ENCODE data around the gene CCM2.
A peak's percentile ranks its signal among the peaks of the same experiment; 100 is the strongest.
"Not testable (repeated sequence)": the region's sequence is repeated elsewhere in the genome, so short reads cannot be mapped to it uniquely, and the experiment has no call there.

Gene CCM2

DNA sequence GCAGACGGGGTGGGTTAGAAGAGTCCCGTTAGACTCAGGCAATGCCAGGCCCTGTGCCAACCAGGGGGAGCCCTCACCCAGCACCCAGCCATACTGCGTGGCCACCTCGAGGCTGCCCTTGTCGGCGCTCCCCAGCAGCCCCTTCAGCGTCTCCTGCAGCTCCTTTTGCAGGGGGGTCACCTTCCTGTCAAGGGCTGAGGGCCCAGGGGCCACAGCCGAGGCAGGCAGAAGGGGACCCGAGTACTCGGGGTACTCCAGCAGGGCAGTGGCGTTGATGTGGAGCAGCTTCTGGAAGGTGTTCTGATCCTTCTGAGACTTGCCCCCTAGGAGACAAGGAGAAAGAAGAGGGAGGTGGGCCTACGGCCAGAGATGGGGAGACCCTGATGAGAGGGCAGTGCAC lies 101.7 kb downstream of the CCM2 start:
- DNase-seq (ENCODE audit: low spot score) = no peak

GRCh38 chr7:45102785-45103712 lies 103.0 kb downstream of the CCM2 start:
- no peak for DNase-seq (ENCODE audit: low spot score)

DNA sequence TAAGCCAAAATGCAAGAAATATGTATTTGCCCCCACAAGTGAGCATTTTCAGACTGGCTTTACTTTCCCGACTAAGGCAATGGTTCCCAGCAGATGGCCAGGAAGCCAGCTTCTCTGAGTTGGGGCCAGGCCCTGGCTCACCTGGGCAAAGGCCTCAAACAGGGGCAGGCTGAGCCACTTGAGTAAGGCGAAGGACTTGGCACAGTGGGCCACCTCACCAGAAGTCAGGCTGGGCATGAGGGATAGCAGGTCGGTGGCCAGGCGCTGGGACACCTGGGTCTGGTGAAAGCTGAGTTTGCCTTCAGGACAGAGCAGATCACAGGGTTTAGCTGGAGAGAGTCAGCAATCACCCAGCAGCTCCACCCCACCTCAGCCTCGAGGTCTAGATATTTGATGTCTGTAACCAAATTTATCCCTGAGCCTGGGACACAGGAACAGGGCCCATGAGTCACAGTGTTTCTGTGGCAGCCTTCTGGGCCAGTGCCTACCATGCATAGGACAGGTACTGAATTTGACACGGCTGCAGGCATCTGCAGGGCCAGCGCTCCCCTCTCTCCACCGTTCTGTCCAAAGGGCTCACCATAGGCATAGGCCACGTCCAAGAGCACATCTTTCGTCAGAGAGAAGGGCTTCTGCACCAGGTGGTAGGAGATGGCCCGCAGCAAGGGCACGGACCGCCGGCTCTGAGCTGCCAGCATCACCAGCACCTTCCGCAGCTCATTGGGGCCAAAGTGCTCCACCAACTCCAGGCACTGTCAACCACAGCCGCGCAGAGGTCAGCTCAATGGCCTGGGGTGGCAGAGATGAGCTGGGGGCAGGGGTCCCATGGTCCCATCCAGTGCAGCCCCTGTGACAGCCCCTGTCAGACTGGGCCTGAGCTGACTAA lies 104.2 kb downstream of the CCM2 start:
- no peak for DNase-seq (ENCODE audit: low spot score)

DNA sequence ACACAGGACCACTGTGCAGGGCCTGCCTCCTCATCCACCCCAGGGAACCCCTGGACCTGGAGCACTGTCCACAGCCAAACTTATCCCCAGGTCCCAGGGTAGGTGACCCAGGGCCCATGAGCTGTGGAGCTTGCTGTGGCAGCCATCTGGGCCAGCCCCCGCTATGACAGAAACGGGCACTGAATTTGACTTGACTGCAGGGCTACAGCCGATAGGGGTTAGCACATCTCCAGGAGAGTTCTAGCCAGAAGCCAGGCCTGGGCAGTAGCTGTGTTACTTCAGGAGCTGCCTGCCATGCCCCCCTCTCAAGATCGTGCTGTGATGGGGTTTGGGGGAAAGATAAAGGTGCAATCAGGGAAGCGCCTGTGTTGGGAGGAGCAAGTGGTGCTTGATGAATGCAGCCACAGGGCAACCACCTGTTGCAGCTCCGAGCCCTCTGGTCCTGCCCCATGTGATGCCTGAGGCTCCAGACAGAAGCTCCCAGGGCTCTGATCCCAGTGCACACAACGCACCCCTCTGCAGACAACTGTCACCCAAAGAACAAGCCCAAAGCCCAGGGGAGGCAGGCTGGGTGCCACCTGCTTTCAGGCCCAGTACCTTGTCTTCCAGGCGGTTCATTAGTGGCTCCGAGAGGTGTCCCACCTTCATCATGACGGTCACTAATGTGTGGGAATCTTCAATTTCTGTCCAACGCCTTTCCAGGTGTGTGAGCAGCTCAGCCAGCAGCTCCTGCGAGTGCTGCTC lies 105.0 kb downstream of the CCM2 start:
- no peak for DNase-seq (ENCODE audit: low spot score)

DNA sequence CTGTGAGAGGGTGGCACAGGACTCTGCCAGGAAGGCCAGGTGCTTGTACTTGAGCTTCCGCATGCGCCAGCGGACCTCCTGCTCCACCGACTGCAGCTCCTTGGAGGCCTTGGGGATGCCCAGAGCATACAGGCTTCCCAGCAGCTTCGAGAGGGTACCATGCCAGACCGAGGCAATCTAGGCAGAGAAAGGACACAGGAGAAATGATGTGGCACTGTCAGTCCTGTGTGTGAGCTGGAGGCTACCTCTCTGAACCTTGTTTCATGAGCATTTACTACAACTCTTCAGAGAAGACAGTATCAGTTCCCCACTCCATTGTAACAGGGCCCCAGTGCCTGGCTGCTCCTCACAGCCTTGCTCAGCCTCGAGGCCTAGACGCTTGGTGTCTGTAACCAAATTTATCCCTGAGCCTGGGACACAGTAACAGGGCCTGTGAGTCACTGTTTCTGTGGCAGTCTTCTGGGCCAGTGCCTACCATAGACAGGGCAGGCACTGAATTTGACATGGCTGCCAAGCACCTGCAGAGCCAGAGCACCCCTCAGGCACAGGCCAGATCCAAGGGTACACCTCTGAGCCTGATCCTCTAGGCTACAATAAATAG lies 105.7 kb downstream of the CCM2 start:
- DNase-seq (ENCODE audit: low spot score) = no peak

DNA sequence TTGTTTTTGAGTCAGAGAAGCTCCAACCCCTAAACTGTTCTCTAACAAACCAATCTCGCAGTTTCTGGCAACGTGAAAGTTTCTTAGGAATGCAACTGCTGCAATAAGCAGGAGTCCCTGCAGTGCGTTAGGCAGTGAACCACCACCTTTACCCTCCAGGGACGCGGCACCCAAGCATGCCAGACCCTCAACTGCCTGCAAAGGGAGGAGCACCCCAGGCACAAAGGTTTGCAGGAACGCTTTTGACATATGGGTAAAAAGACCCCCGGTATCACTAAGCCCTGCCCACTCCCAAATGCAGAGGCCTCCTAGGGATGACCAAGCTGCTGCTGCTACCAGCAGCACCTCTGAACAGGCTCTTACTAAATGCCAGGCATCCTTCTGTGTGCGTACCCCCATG lies 106.8 kb downstream of the CCM2 start:
- no peak for DNase-seq (ENCODE audit: low spot score)

GRCh38 chr7:45107356-45107755 lies 107.4 kb downstream of the CCM2 start:
- no peak for DNase-seq (ENCODE audit: low spot score)

DNA sequence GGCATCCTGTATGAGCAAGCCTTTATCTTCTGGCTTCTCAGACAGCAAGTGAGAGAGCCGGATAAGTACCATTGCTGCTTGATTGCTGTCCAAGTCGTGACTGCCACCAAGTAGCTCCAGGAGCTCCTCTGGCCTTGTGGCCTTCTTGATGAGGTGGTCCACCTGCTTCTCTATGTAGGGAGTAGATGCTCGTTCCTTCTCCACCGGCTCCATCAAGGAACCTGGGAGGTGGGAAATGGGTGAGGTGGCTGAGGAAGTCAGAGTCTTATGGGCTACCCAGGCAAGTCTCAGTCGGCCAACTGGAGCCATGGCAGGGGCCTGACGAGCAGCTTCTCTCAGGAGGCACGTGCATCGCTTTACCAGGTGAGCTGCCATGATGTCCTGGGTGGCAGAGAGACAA lies 108.9 kb downstream of the CCM2 start:
- DNase-seq (ENCODE audit: low spot score) = no peak

DNA sequence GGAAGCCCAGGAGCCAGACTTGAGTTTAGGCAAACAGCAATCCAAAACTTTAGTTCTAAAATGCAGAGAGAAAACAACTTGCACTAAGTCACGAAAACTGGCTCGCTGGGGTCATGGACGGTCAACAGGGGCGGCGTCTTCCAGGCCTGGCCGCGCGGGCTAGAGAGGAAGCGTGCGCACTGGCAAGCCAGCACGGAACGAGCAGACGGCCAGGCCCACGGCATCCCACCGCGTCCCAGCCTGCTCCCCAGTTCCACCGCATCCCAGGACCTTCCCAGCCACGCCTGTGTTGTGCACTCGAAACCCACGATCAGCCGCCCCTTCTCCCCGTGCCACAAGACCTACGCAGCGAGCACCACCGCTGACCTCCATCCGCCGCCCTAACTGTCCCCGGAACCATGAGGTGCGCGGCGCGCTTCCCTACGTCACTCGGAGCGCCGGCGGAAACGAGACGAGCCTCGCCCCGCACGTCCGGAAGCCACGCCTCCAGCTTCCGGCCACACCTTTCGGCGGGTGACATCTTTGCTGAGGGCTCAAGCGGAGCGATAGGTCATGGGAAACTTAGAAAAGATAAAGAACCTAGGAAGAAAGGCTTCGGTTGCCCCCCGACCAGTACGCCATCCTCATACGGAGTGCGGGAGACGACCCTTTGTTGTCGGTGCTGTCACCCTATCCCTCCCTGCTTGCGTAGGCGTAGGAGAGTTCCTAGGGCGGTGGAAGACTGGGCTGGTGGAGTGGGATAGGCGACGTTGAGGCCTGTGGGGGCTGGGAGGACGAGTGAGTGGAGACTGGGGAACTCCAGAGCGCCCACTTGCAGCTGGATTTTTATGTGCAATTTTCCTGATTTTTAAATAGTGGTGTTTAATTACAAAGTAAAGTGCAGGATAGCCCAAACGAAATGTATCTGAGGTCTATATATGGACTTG lies 111.6 kb downstream of the CCM2 start, which contains the start of gene TBRG4:
TBRG4 (minus strand) TSS at position 400 of the 926 bp plus-strand sequence. CDS start 2,460 bp downstream, outside the sequence.
- DNase-seq (ENCODE audit: low spot score) = peak; percentile 96

GRCh38 chr7:45112648-45113047 lies 112.6 kb downstream of the CCM2 start:
- DNase-seq (ENCODE audit: low spot score) = no peak

- DNase-seq (ENCODE audit: low spot score) = not testable (repeated sequence)
Measured at GRCh38 chr7:45114257-45114656, 114.3 kb downstream of the CCM2 start.

DNA sequence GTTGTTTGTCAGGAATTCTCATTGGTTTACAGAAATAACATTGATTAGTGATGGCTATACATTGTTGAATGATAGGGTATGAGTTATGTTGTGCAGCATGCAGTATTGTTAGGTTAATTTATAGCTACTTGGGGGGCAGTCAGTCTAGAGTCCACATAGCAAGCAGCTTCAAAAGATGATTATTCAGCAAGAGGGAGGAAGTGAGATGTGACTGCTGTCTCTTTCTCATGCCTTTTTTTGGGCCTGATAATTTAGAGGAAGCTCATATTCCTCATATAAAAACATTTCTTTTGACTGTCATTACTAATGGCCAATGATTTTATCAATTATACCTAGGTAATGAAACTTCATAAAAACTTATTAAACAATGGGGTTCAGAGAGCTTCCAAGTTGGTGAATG lies 114.9 kb downstream of the CCM2 start:
- DNase-seq (ENCODE audit: low spot score) = no peak

DNA sequence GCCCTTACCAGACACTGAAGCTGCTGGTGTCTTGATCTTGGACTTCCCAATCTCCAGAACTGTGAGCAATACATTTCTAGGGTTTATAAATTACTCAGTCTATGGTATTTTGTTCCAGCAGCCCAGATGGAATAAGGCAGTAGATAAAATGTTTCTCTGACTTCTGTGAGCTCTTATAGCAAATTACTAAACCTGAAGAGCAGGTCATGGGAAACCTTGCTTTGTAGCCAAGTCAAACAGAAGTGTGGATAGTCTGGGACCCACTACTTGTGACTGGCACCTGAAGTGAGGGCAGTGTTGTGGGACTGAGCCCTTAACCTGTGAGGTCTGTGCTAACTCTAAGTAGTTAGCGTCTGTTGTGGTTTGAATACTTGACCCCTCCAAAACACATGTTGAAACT lies 116.0 kb downstream of the CCM2 start:
- no peak for DNase-seq (ENCODE audit: low spot score)

- DNase-seq (ENCODE audit: low spot score) = no peak
Measured at GRCh38 chr7:45117582-45117981, 117.6 kb downstream of the CCM2 start.

DNA sequence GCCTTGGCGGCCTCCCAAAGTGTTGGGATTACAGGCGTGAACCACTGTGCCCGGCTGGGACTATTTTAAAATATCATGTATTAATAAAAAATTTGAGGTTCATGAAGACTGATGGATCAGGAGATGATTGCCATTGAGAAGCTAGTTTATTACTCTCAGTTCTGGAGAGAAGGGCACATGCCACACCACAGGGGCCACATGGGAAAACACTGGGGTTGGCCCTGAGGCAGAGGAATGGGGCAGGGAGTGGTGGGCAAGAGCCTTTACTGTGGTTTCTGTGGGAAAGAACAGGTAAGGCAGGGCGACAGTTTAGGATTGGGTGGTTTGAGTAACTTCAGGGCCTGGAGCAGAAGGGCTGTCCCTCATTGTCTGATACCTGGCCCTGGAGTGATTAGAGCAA lies 118.3 kb downstream of the CCM2 start:
- no peak for DNase-seq (ENCODE audit: low spot score)

GRCh38 chr7:45118889-45119331 lies 118.9 kb downstream of the CCM2 start:
- no peak for DNase-seq (ENCODE audit: low spot score)

DNA sequence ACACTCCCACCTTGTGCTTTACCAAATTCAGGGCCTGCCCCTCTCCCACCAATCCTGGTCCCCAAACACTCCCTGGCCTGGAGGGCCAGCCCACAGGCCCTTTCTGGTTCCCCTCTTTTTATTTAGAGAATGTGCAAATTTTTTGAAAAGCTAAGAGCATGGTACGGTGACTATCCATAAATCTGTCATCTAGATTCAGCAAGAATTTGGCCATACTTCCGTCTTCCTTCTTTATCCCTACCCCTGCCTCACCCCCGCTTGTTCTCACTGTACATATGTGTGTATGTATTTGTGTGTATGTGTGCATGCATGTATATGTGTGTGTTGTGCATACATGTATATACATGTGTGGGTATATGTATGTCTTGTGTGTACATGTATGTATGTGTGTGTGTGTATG lies 119.5 kb downstream of the CCM2 start:
- DNase-seq (ENCODE audit: low spot score) = no peak

DNA sequence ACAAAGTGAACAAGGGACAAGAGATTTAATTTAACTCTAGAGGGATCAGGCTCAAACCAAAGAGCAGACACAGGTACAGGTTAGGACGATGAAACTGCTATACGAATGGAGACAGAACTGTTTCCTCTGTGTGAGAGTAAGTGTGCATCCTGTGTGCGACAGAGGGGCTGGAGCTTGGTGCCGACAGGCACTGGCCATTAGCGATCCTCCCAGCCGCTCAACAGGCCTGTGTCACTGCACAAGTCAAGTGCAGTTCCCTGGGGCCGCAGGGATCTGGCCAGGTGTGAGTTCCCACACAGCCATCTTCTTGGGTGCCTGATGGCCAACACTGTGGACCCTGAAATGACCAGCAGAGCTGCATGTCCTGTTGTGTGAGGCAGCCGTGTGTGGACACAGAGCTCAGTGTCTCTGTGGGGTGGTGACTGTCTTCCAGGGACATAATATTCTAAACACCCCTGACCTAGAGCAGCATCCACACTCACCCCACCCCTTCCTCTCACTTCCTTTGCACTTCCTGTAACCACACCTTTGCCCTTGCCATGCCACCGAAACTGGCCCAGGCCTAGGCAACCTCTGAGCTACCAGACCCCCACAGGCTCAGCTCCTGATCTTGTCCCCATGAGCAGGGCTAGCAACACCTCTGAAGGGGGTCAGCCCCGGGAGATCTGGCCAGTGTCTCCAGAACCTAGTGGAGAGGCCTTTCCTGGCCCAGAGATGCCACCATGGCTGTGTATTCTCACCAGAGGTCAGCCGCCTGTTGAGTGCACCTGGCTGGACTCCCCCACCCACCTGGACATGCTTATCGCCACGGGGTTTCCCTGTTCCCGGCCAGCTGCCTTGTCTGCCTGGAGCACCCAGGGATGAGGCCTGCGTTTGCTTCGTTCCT lies 123.2 kb downstream of the CCM2 start:
- no peak for DNase-seq (ENCODE audit: low spot score)

- no peak for DNase-seq (ENCODE audit: low spot score)
Measured at GRCh38 chr7:45123913-45124710, 124.1 kb downstream of the CCM2 start.

Measured in putamen (tissue), 1 donor.